ENCODE data around the gene FEM1C.

FEM1C gene

DNA sequence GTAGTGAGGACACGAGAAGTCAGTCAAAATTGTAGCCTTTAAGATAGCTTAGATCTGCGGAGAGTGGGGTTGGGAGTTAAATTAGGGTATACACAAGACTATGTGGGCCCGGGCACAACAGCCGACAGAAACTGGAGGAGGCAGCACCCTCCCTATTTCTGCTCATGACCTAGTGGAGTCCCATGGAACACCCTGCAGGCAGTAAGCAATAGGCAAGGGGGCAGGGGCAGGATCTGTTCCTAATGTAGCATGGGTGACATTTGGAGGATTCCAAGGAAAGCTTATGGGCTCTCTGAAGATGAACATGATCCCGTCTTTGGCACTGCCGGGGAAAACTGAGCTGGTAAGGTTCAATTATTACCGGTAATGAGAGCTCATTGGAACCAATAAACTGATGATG is 67.0 kb downstream of the FEM1C start:
- DNase-seq (ENCODE audit: low spot score): no peak

DNA sequence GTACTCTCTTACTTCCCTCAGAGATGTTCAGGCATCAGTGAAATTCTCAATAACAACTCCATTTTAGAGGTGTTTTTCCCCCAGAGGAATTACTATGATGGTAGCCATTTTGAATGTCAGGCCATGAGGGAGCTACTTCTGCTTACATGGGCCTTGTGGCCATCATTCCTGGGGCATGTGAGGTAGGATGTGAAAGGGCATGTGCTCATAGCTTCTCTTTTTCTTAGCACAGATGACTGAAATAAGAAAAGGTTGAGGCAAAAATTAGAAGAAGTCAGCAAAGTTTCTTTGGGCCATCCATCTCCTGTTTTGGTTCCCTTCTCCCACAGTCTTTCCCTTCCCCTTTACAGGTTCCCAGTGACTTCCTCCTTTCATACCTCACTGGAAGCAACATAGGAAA is 68.8 kb downstream of the FEM1C start:
- DNase-seq (ENCODE audit: low spot score): no peak

DNA sequence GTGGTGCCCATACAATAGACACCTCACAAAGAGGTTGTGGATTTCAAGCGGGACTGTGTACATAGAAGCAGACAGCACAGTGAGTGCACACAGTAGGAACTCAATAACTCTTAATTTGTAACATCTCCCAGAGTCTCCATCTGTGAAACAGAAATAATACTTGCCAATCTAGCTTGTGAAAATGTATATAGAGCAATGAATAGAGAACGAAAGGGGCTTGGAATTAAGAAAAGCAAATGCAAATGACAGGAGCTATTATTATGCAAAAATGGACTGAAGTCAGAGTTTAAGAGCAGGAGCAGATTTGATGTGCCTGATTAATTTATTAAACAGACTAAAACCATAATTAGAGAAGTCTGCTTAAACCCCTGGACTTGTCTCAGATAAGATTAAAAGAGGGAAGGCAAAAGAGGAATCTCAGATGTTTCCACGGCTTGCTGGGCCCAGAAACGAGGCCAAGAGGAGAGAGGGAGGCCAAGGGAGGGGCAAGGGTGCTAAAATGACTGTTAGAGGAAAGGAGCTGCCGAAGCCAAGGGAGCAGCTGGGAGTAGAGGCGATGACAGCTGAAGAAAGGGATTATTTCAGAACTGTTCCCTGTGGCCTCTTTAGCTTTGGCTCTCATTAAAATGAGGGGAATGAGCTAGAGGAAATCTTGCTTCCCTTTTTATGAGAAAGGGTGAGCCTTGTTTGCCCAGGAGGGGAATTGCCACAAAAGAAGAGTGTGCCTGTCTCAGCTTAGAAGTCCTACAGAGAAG is 72.1 kb downstream of the FEM1C start:
- DNase-seq (ENCODE audit: low spot score): no peak

DNA sequence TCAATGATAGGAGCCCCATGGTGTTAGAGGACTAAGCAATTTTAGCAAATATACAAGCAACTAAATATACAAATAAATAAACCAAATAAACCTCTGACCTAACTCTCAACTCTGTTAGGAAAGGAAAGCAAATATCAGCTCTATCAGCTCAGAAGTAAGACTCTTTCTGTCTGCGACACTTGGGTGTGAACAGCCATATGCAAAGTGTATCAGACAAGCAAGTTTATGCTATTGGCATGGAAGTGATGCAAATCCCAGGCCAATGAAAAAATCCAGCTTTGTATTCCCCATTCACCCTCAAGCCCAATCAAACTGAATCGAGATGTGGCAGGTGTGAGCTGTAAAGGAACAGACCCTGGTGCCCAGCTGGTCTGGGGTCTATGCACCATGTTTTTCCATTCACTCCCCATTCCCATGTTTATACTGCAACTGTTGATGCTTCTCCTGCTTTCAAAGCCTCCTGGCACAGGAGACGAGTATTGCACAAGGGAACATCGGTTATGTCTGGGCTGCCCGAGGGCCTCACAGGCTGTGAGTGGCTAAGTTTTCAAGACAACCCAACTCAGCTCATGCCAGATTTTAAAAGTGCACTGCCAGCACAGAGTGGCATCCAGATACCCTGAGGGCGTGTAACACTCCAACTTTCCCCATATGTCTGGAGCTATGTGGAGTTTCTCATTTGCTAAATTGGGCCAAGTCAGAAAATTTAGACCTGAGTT is 73.1 kb downstream of the FEM1C start:
- DNase-seq (ENCODE audit: low spot score): no peak

DNA sequence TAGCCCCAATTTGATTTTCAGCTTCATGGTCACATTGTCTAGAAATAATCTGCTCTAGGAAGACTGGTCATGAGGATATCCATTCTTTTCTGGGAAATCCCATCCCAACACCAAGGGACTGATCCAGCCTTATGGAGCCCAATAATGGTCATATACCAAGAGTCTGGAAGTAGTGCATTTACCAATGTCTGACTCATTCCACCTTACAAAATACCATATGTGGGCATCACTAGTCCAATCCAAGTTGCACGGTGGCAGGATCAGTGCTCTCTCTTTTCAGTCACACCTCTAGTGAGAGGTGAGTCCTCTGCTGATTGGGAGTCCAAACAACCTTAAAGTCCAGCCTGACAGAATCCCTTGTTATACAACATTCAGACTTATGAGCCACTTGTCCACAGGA is 73.7 kb downstream of the FEM1C start:
- no peak for DNase-seq (ENCODE audit: low spot score)
